Measurements from ENCODE around the gene EPHA3.

EPHA3 gene

DNA sequence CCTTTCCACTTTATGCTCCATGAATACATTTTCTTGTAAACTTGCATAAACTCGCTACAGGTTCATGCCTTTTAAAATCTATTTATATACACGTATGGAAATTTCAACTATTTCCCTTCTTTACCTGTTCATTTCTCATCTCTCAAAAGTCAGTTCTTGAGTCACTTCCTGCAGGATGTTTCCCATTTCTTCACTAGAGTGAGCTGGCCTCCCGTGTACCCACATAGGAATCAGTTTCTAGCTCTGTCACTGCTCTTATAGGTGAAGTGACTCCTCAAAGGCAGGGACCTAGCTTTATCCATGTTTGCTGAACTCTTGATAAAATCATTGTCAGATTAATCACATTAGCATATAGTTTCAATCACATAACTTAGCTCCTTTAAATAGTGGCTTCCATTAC is 259.7 kb downstream of the EPHA3 start:
- DNase-seq: no peak

GRCh38 chr3:89368846-89369245 is 261.4 kb downstream of the EPHA3 start:
- DNase-seq: no peak

DNA sequence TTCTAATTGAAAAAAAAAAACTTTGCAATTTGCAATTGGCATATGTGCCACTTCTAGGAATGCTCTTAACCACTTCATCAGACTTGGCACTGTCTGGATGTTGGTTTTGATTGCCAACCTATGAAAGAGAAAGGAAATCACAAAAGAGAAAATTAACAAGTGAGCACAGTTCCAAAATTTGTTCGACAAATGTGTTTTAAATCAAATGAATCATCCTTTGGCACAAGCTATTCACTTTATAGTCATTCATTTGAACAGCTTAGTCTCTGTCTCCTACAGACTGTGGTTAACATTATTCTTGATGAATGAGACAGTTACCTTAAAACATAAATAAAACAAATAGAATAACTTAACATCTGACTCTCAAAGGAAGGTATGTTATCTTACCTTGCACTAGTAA is 265.0 kb downstream of the EPHA3 start:
- no peak for DNase-seq

GRCh38 chr3:89373434-89373833 is 266.0 kb downstream of the EPHA3 start:
- DNase-seq: no peak

DNA sequence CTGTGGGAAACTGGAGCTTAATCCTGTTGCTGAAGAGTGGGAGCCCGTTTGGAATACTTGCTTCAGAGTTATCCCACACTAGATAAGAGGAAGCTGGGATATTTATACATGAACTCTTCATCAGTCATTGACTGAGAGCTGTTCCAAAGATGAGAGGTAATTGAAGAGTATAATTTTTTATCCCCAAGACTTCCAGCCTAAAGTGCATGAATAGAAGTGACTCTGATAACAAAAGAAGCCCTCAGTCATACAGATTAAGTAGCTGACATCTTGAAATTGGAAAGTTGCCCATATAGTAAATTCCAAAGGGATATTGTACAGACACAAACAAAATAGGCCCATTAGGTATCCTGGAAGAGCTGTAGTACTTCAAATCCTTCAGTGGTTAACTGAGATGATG is 268.0 kb downstream of the EPHA3 start:
- DNase-seq: no peak

DNA sequence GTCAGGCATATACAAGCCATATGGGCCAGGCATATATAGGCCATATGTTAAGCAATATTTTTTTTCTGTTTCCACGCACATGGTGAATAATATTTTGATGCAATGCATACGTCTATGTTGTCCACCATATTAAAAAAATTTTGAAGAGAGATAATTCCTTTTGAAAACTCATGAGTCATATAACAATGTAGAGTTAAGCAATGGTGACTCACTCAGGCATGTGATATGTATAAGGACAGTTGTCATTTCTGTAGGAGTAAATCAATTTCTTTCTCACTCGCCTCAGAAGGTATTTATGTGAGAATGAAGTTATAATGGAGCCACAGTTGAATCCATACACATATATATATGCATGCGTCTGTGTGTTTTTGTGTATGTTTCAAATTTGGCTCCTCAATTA is 272.6 kb downstream of the EPHA3 start:
- no peak for DNase-seq

GRCh38 chr3:89392991-89393390 is 285.6 kb downstream of the EPHA3 start:
- no peak for DNase-seq

GRCh38 chr3:89395456-89395855 is 288.0 kb downstream of the EPHA3 start:
- DNase-seq: no peak

GRCh38 chr3:89395996-89396395 is 288.6 kb downstream of the EPHA3 start:
- no peak for DNase-seq

DNA sequence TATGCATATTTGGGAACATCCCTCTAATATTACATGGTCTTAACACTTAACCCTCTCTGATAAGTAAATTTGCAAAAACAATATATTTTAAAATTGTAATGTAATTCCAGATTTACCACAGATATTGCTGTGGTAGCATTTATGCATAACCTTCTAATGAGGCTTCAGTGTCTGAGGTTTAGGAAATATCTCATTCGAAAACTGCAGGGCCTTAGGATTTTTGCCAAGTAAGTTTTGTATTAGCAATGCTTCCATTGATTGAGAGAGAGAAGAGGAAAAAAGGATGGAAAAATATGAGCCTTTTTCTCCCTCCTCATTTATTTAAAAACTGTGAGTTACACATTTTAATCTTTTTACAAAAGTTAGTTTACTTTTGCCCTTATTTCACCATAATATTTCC is 294.6 kb downstream of the EPHA3 start:
- no peak for DNase-seq

DNA sequence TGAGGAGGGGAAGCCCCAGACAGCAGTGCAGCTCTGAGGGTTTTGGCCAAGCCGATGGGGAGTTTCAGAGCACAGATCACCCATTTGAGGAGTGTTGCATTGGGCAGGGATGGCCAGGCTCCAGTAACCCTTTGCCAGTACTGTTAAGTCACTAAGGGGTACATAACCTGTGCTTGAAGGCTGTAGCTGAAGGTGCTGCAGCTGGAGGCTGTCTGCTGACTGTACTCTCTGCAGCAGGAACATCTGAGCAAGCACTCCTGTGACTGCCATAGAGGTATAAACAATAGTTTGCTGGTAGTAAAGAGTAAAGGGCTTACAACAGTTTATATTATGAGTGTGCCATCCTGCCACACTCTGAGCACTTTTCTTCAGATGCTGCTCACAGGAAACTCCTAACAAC is 297.8 kb downstream of the EPHA3 start:
- DNase-seq: no peak

DNA sequence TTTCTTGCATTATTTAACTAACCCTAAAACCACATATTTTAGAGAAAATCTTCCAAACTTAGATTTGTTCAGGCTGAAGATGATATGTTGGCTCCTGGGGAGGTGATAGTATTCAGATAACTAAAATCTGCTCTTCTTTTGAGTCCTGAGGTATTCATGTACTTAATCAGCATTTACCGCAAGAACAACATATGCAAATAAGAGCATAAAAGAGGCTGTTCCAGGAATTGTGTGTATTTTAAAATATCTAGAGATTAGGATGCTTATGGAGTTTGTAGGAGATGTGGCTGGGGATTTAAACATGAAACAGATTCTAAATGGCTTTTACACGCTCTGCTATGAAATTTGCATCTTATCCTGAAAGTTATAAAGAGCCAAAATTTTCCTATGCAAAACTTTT is 298.2 kb downstream of the EPHA3 start:
- DNase-seq: no peak

- DNase-seq: no peak
Measured at GRCh38 chr3:89411201-89411600, 303.8 kb downstream of the EPHA3 start.

DNA sequence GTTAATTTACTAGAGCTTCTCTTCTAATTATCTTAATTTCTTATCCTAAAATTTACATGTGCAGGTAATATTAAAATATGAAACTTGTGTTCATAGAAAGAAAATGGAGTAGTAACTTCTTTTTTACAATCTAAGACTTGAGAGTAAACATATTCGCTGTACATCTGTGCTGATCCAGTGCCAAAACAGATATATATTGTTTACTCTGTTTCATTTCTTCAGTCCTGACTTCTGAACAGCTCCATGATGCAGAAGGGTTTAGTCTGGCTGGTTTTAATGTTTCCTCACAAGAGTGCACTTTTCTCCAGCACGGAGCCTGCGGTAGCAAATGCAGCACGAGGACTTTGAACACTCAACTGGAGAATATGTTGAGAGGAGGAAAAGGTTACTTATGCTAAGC is 306.8 kb downstream of the EPHA3 start:
- no peak for DNase-seq

DNA sequence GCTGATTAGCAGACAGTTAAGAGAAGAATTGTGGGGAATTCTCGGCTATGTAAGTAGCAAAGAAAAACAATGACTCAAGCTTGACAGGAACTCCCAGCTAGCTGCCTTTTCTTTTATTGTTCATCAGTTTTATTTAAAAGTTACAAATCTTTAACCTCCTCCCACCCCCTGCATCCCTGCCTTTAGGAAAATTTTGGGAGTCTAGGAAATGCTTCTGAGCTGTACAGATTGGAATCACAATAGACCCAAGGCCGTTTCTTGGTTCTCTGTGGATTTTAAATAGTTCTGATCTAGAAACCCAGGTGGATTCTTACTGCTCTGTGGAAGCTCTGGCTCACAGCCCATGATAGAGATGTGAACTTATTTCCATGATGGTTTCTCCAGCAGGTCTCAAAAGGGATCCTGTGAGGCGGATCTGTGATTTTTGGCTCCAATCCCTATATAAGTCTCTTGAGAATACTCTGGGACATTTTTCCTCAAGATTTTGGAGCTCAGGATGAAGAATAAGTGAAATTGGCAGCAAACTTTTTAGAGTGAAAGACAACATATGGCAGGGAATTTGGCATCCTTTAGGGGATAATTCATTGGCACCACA is 312.3 kb downstream of the EPHA3 start:
- DNase-seq: no peak

DNA sequence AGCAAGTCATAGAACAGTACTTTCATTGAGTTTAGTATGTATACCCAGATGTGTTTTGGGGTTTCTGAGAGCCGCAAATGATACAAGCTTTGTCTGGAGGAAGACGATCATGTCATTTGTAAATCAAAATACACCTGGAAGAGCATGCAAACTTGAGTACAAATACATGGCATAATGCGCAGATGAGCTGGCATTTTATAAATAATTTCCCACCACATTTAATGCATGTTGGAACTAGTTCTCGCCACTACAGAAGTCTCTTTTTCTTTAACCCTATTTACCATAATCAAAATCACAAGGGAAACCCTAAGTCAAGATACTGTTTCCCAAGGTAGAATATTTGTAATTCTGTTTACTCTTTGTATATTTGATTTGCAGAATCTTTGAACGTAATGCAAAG is 318.6 kb downstream of the EPHA3 start:
- DNase-seq: no peak

DNA sequence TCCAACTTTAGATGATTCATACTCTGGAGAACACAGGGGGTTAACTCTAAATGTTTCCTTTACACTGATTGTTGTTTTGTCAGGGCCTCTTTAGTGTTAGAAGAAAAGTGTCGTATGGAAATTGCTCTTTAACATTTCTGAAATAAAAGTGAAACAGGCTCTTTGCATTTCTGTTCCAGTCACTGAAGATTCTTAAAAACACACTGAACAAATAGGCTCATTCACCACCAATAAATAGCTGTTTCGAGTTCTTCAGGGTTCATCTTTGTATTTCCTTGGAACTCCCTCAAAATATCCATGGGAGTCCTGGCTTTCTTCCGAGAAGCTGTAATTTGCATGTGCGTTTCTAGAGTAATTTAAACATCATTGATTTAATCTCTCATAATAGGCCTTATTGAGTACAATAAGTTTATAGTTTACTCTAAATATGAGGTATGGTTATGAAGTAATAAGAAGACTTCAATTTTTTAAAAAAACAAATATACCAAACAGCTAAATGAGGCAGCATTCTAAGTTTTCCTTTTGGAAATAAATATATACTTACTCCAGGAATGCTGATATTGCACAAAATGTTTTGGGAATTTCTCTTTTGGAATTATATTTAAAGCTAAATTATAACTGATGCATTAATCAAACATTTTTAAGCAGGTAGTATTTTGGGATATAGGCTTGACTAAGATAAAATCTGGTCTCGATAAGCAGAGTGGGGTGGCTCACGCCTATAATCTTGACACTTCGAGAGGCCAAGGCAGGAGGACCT is 327.4 kb downstream of the EPHA3 start:
- no peak for DNase-seq

GRCh38 chr3:89436846-89437245 is 329.4 kb downstream of the EPHA3 start:
- no peak for DNase-seq

- no peak for DNase-seq
Measured at GRCh38 chr3:89440386-89440785, 333.0 kb downstream of the EPHA3 start.

- no peak for DNase-seq
Measured at GRCh38 chr3:89441141-89441540, 333.7 kb downstream of the EPHA3 start.

- DNase-seq: no peak
Measured at GRCh38 chr3:89446593-89446992, 339.2 kb downstream of the EPHA3 start.

DNA sequence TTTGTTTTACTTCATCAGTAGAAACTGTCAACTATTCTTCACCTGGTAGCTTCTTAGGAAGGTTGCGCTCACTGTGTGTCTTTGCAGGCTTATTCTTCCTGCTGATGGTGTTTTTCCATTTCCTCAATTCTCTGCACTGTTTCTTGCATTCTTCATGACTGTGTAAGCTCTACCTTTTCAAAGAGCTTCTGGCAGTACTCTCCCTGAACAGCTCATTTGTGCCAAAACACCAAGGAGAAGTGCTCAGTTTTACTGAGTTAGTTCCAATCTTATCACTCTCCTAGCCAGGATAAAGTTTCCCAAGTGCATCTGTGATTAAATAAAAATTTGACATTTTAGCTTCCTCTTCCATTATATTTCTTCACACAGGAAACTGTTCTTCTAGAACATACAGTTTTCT is 339.8 kb downstream of the EPHA3 start:
- DNase-seq: no peak

DNA sequence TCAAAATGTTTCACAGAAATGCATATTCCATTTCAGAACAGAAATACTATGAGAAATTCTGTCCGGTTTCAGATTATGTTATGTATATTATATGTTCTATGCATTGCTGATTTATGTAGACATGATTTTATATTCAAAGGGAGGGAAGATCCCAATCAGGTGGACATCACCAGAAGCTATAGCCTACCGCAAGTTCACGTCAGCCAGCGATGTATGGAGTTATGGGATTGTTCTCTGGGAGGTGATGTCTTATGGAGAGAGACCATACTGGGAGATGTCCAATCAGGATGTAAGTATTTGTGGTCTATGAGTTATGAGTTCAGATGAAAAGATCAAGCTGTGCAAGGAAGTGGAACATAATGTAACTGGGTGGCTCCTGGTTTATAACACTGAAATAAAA is 341.7 kb downstream of the EPHA3 start:
- no peak for DNase-seq

DNA sequence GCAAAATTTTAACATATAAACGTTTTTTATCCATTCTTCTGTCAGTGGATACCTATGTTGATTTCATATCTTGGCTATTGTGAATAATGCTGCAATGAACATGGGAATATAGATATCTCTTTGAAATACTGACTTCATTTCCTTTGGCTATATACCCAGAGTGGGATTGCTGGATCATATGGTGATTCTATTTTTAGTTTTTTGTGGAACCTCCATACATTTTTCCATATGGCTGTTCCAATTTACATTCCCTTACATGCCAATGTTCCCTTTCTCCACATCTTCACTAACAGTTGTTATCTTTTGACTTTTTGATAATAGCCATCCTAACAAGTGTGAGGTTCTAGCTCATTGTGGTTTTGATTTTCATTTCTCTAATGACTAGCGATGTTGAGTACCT is 344.6 kb downstream of the EPHA3 start:
- no peak for DNase-seq

DNA sequence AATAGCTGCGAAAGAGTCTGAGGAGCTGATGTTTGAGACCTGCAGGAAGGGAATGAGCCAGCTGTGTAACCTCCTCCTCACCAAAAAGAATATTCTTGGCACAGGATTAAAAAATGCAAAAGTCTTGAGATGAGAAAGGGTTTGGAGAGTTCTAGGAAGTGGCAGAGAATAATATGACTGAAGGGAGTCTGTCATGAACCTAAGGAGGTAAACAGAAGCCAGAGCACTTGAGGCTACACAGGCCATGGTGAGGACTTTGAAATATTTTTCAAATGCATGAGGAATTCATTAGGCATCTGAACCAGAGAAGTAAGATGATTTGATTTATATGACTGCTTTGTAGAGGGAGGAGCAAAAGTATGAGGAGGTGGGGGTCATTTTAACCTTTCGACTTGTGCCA is 347.8 kb downstream of the EPHA3 start:
- no peak for DNase-seq
